ENCODE data around the gene FGF19.

The FGF19 gene, protein sequence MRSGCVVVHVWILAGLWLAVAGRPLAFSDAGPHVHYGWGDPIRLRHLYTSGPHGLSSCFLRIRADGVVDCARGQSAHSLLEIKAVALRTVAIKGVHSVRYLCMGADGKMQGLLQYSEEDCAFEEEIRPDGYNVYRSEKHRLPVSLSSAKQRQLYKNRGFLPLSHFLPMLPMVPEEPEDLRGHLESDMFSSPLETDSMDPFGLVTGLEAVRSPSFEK

DNA sequence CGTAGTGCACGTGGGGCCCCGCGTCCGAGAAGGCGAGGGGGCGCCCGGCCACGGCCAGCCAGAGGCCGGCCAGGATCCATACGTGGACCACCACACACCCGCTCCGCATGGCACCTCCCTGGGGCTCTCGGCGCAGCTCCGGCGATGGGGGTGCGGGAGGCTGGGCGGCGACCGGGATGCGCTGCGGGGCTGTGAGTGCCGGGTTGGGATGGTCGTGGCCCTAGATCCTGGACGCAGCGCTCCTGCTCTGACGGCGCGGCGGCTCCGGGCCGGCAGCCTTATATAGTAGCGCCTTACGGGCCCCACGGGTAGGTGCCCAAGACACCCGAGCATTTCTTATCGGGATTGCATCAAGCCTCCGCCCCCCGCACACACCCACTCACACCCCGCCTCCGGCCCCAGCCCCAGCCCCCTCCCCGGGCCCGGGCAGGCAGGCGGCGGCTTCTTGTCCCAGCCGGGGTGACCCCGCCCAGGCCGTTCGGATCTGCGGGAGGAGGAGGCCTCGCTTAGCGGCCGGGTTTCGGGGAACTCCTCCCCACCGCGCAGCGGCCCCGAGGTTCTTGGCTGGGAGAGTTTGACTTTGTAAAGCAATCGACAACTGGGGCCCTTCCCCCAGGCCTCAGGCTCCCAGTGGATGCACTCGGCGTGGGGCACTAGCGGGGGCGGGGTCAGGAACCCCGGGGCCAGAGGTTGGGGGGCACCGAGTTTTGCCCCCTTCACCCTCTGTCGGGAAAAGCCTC, at the start of gene FGF19:
Gene FGF19, minus strand, starts transcription at position 255 of the 740 bp plus-strand sequence. Its CDS starts 146 bp downstream, at position 109.
- DNase-seq: no peak

DNA sequence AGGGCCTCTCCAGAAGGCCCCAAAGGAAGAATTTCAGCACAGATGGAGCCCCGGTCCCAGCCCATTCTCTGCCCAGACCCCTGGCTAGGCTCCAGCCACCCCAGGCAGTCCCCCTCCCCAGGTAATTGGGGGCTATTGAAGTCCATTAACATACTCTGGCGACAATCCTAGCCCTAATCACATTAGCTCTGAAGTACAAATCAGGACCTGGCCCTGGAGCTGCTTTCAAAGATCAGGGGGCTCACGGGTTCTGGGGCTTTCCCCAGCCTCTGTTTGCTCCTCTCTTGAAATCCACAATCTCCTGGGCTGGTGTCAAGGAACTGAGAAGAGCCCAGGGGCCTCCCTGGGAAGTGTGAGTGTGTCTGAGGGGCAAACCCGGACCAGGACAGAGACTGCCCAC, 49.1 kb upstream of the FGF19 start:
- no peak for DNase-seq

DNA sequence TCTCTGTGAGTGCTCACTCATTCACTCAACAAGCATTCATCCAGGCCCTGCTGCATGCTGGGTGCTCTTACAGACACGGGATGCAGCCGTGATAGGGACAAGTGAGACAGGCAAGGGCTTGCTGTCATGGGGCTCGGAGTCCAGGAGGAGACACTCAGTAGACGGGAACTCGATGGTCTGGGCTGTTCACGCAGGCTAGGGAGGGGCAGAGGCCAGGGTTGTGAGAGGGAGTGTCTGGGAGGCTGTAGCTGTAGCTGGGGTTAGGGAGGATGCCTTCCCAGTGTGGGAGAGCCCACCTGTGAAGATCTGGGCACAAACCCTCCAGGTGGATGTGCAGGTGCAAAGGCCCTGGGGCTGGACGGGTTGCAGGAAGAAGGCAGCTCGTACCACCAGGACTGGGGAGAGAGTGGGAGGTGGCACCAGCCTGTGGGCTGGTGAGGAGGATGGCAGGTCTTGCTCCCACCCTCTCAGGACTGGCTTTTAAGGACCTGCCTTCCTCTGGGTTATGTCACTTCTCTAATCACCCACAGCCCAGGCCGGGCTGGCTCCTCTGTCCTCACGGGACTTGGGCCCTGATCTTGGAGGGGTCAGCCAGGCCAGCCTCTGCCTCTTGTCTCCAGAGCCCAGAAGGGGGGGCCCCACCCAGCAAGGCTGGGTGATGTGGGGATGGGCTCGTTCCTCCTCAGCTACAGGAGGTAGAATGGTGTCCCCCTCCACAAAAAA, 47.2 kb upstream of the FGF19 start:
- DNase-seq: no peak

DNA sequence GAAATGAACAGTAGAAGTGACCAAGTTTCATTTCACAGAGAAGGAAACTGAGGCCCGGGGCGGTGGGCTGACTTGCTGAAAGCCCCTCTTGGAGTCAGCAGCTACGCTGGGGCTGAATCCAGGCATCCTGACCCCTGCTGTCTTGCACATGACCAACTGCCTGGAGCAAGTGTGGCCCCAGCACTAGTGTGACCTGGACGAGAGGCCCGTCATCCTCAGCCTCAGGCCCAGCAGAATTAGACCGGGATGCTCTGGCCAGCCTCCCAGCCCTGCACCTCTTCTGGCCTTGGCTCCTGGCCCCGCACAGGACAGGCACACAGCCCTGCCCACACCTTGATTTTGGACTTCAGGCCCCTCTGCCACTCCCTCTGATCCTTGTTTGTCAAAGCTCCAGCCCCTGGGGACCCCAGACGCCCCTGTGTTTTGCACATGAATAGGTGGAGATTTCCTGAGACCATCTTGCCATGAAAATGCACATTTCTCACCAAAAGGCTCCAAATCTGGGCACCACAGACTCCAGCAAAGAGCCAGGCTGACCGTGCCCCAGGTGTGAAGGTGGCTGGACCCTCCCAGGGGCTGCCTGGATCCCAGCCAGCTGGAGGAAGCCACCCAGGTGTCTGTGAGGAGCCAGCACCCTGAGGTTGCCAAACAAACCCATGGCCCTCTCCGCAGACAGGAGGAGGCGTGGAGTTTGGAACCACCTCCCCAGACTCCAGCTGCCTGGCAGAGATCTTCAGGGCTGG, 46.5 kb upstream of the FGF19 start:
- no peak for DNase-seq

DNA sequence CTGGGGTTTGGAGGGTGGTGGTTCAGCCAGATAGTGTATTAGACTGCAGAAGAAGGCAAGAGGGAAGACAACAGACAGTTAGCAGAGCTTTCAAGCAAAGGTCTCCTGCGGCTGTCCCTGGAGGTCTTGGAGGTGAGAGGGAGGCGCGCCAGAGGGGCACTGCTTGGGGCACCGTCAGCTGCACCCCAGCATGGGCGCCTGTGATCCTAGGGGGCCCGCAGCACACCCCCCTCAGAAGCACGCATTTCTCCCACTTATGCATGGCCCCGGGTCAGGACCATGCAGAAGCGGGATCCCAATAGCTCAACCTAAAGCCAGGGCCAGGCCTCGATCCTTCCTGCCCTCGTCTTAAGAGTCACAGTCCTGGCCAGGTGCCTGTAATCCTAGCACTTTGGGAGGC, 44.8 kb upstream of the FGF19 start:
- DNase-seq: no peak

DNA sequence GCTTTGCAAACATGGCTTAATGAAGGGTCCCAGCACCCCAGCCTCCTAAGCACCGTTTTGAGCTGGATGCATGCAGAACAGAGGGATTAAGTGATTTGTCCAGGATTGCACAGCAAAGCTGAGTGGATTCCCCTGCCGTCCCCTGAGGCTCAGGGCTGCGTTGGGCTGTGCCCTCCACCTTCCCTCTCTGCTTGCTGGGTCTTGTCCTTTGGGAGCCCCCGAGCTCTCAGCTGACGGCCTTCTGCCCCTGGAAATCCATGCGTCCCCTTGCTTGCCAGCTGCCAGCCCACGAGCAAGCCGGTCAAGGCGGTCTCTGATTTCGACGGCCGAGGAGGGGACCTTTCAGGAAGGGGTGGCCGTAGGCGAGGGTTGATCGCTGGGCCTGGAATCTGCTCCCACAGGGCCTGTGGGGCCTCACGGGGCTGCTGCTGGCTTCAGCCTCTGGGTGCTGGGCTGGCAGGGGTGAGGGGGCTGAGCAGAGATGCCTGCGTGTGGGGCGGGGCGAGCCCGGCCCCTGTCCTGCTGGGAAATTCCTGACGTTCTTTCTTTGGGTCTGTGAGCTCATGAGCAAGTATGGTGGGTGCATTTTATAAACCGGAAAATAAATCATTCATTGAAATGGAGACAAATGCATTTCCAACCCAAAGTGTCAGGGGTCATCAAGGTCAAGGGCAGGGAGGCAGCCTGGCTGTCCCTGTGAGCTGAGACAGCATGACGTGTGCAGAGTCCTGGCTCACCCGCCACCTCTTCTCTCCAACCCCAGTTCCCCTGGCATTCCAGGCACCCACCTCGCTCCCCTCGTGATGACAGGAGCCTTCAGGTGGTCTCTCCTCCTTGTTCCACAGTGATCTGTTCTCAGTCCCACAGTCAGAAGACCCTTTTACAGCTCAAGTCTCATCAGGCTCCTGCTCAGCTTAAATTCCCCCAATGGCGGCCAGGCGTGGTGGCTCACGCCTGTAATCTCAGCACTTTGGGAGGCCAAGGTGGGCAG, 43.2 kb upstream of the FGF19 start:
- no peak for DNase-seq

DNA sequence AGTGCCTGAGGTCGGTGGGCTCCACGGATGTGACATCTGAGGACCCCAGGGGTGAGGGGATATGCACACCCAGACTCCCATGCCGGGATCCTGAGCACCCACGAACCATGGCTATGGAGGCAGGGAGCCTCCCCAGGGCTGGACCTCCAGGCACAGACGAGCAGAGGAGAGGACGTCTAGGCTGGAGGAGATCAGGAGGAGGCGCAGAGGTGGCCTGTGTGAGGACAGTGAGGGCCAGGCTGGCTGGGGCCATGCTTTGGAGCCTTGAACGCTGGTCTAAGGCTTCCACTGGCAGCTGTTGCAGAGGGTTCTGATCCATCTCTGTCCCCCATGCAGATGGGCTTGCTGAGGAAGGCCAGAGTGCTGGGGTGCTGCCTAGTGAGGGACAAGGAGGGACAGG, 42.3 kb upstream of the FGF19 start:
- no peak for DNase-seq

DNA sequence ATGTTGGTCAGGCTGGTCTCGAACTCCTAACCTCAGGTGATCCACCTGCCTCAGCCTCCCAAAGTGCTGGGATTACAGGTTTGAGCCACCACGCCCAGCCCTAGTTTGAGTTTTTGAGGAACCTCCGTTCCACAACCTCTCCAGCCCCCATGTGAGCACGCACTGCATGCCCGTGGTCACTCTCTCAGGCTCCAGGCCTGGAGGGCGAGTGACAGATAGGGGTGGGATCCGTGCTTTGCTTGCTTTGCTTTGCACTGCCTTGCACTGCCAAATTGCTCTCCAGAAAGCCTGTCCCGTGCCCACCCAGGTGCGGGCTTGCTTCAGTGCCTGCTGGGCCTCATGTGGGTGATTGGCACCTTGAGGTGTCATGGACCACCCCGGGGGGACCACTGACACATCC, 41.4 kb upstream of the FGF19 start:
- DNase-seq: no peak

DNA sequence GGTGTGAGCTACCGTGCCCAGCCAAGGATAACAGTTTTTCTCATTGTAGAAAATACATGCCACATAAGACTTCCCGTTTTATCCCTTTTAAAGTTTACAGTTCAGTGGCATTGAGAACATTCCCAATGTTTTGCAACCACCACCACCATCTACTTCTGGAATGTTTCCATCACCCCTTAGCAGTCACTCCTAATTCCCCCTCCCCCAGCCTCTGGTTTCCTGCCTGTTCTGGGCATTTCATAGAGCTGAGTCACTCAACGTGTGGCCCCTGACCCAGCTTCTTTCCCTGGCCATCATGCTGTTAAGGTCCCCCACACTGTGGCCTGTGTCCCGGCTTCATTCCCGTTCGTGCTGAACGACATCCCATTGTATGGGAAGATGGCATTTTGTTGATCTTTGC, 40.6 kb upstream of the FGF19 start:
- DNase-seq: no peak

DNA sequence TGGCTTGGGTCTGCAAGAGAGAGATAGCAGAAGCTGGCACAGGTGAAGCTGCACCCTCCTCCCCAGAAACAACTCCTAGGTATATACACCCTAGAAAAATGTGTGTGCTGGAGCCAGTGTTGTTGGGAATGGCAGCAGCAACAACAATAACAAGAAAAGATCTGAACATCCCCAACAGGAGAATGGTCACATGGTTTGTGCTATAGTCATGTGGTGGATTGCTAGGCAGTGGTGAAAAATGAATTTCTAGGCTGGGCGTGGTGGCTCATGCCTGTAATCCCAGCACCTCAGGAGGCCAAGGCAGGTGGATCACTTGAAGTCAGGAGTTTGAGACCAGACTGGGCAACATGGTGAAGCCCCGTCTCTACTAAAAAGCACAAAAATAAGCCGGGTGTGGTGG, 31.0 kb upstream of the FGF19 start:
- no peak for DNase-seq

DNA sequence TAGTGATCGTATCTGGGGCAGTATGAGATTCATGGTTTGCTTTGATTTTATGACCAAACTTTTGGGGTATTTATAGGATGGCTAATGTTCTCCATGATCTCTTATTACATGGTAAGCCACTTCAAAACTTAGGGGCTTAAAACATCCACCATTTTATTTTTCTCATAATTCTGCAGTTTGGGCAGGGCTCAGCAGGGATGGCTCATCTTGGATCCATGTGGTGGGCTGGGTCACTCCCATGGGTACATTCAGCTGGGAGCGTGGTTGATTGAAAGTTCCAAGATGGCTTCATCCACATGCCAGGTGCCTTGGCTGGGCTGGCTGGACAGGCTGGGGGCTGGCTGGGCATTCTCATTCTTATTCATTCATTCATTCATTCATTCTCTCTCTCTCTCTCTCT, 30.5 kb upstream of the FGF19 start:
- no peak for DNase-seq

DNA sequence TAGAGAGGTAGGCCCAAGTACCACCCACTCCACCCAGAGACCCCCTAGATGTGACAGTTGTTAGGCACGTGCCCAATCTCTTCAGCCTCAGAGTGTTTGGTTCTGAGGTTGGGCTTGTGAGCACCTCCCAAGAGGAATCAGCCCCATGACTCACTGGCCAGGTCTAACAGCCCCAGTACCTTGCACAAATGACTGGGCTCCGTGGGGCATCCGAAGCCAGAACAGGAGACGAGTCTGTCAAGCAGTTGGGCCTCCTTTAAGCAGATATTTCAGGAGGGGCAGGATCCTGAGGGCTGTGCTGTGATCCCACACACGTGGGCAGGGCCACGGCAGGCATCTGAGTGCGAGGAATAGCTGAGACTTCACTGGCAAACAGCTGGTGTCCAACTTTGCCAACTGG, 29.1 kb upstream of the FGF19 start:
- DNase-seq: no peak

DNA sequence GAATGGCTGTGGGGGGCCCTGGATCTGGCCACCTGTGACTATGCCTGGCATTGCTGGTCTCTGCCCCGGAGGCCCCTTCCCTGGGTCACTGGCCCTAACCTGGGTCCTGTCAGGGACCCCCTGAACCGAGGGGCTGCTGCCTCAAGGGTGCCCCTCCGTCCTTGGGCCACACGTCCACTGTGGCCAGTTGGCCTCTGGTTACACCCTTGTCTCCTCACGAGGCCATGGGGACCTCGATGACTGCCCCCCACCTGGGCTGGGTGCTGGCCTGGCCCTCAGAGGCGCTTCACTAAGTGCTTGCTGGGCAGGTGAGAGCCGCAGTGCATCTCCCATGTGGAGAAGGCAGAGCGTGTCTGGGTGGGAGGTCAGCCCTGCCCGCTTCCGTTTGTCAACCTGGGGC, 27.3 kb upstream of the FGF19 start:
- no peak for DNase-seq

DNA sequence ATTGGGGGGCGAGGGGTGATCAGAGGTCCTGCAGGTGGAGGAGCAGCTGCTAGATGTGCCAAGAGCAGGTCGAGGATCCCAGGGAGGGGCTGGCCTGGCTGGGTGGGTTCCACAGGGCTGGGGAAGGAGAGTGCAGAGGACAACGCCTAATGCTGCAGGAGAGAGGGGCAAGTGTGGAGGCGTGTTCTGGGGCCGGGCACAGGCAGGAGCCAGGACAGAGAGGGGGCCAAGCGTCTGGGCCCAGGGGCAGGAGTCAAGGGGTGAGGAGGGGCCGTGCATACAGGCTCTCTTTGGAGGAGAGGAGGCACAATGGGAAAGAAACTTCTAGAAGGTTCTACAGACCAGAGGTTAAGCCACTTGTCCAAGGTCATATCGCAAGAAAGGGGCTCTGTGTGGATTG, 26.7 kb upstream of the FGF19 start:
- no peak for DNase-seq

DNA sequence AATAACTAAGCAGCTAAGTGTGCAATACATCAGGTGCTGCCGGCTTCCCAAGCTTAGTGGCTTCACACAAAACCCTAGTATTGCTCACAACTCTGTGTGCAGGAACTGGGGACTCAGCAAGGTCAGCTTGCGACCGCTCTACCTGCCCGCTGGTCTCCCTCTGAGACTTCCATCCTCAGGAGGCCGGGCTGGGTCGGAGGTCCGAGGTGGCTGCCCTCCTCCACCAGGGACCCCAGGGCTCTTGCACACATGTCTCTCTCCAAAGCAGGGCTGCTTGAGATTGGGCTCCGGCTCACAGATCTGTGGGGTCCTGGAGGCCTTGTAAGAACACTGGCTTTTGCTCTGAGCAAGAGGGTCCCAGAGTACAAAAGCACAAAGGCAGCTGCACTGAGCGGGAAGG, 25.4 kb upstream of the FGF19 start:
- DNase-seq: no peak

DNA sequence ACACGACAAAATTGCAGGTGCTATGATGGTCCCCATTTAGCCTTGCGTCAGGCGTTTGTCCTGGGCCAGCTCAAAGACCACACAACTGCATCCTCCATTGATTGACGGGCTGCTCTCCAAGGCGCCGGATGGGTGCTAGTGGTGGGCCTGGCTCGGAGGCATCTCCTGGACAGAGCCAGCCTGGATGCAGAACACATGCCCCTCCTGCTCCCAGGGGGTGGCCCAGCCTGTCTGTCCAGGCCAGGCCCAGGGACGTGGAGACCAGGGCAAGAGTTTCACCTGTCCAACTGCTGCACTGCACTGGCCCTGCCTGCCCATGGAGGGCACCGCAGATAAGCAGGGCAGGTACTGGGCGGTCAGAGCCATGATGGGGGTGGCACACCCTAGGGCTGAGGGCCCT, 23.4 kb upstream of the FGF19 start:
- no peak for DNase-seq

DNA sequence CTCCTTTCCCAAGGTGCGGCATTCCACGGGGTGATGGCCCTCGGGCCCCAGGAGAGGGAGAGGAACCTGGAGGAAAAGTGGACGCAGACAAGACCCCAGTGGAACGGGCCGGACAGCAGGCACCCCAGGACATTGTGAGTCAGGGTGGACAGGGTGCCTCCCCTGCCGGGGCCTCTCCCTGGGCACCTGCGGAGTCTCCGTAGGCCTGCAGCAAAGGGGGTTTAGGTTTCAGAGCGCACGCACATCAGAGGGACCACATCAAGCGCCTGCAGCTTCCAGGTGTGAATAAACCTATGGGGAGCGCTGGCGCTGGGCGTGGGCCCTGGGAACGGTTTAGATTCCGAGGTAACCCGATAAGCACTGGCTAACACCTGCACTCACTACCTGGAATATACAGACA, 22.7 kb upstream of the FGF19 start:
- DNase-seq: no peak

DNA sequence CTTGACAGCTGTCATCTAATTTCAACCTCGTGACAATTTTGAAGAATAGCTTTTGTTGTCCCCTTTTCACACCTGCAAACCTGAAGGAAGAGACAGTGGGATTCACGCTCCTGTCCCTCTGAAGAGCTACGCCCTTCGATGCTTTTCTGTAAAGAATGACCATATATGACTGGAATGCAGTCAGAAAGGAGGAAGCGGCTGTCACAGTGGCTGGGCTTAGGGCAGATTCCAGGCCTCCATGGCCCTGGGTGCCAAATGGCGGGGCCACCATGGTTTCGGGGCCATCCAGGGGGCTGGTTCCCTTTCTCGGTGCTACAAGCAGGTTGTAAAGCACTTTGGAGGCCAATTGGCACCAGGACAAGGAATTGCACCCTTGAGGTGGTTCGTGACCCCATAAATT, 22.2 kb upstream of the FGF19 start:
- no peak for DNase-seq

DNA sequence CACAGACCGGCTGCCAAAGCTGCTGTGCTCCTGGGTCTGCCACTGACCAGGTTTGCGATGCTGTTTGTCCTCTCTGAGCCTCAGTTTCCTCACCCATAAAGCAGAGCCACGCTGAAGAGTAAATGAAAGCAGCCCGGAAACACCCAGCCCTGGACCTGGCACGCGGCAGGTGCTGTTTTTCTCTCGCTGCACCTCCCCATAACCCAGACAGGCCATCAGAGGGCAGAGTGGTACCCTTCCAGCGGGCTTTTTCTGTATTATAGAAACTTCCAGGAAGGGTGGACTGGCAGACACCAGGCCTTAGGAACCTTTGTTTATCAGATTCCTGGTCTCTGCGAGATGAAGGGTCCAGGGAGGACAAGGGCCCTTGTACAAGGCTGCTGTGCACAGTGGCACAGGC, 17.9 kb upstream of the FGF19 start:
- DNase-seq: no peak

DNA sequence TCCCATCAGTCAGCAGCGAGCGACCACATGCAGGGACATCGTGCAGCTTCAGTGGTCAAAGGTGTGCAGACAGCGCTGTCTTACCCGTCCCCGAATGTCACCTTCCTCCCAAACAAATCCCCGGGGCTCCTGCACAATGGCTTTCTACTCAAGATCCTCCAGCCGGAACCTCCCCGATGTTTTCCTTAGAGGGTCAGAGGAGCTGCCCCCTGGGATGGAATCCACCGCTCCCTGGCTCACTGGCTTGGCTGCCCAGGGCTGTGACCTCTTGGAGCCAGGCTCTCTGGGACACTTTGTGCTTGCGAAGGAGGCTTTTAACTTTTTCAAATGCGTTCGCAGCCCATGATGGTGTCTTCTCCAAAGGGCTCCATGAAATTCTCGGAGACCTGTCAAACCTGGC, 17.3 kb upstream of the FGF19 start:
- no peak for DNase-seq

DNA sequence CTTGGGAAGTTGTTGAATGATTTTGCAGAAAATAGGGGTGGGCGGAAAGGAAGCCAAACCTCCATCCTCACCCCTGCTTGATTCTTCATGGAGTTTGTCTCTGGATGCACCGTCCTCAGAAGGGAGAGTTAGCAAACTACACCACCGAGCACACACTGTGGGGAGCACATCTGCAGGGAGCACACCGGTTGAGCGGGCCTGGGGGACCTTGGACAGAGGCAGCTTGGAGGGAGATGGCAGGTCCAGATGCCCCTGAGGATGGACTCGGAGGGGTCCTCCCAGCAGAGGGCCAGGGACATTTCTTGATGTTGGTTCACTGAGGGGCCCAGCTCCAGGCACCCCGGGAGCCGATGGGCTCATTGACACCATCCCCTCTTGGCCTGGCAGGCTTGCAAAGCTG, 15.1 kb upstream of the FGF19 start:
- DNase-seq: no peak

DNA sequence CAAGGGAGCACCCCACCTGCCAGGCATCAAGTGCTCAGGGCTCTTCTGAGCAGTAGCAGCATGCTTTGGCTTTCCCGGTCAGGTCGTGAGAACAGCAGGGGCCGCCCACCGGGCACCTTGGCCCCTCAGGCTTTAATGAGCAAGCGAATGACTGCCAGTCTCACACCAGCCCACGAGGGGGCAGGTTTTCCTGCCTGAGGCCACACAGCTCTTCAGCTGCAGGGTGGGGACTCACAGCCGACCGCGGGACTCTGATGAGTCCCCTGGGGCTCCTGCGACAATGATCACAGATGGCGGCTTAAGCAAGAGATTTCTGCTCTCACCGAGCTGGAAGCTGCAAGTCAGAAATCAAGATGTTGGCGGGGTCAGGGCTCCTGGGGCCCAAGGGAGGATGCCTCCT, 14.3 kb upstream of the FGF19 start:
- no peak for DNase-seq

Data from NCI-H1417 treated with DMSO at 0.1 percent for 48 hours (cell line).